SKM-1 (cell line): ENCODE results near the gene SULT6B1.

Source experiments
- DNase-seq: peaks from one replicate; lab custom pipeline; 2025; ENCODE audit not compliant: unreplicated experiment; lab: John Stamatoyannopoulos, UW

The SULT6B1 gene

DNA sequence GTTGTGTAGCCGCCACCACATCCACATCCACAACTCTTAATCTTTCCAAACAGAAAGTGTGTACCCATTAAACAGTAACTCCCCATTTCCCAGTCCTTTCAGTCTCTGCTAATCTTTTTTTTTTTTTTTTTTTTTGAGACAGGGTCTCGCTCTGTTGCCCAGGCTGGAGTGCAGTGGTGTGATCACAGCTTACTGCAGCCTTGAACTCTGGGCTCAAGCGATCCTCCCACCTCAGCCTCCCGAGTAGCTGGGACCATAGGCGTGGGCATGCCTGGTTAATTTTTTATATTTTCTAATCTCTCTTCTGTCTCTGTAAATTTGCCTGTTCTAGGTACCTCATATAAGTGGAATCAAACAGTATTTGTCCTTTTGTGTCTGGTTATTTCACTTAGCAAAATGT lies 35.2 kb downstream of the SULT6B1 start:
- DNase-seq: no peak

DNA sequence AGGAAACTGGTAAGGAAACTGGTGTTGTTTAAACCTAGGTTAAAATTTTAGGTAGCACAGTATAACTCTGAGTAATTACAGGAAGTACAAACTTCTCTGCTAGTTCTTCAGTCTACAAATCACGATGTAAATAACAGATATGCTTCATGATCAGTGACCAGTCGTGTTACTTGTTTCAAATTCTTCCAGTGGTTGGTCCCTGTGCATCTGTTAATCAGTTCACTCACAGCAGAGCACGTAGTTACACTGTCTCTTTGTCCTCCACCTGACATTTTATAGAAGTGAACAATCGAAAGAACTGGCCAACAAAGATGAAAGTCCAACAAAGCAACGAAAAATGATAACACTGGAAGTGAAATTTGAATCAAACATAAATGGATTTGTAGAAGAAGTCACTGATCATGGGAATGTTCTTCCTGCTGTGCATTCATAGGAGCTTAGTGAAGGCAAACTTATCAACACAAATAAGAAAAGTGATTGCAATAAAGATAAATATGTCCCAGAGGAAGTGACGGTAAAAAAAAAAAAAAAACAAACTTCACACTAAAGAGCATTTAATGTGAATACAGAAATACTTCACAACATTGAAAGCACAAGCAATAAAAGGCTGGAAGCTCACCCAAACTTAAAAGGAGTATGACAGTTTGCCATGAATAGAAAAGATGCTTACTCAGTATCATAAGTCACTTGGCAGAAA lies 38.7 kb downstream of the SULT6B1 start:
- no peak for DNase-seq

DNA sequence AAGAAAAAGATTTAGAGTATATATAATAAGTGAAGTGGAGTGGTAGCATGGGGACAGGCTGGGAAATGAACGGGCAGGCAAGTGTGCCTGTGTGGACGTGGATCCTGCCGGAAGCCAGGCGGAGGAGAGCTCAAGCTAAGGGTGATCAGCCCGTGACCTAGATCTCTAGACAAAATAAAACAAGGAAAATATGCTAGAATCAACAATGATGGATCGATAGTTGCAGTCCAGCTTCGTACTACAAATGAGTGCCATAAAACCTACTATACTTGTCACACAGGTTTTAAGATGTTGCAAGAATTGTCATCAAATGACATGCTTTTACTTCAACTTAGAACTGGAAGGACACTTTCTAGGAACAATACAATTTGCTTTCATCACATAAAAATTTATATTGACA lies 40.1 kb downstream of the SULT6B1 start:
- DNase-seq: no peak

GRCh38 chr2:37146062-37146461 lies 42.4 kb downstream of the SULT6B1 start:
- DNase-seq: no peak

- DNase-seq: no peak
Observed at GRCh38 chr2:37143974-37144373, 44.5 kb downstream of the SULT6B1 start.

- DNase-seq: no peak
Observed at GRCh38 chr2:37142546-37142945, 45.9 kb downstream of the SULT6B1 start.

DNA sequence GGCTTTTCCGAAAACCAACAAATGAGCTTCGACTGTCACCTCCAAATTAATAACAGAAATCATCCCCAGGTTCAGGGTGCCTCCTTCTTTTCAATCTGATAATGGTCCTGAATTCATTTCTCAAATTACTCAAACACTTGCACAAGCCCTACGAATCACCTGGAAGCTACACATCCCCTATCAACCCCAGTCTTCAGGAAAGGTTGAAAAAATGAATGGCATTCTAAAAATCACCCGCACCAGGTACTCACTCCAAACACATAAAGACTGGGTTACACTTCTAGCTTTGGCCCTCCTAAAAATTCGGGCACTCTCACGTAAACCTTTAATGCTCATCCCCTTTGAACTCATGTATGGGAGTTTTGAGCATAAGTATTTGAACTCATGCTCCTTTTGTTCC lies 55.6 kb downstream of the SULT6B1 start:
- no peak for DNase-seq

DNA sequence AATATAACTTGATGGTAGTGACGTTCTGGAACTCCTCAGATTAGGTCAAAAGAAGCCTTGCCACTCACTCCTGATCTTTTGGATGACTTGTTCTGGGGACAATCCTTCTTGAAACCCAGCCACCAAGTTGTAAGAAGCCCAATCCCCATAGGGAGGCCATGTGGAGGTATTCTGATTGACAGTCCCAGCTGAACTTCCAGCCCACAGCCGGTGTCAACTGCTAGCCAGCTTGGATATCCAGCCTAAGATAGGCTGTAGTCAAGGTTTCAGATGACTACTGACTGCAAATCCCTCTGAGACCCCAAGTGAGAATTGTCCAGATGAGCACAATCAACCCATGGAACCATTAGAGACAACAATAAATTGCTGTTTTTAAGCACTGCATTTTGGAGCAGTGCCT lies 63.1 kb downstream of the SULT6B1 start:
- no peak for DNase-seq

GRCh38 chr2:37119157-37119556 lies 69.3 kb downstream of the SULT6B1 start:
- DNase-seq: no peak
